ENCODE measurements around the gene TOM1. TPM values are rescaled to one million over a fixed set of nuclear protein-coding genes. Genes with fewer than 3 reads are reported as not detected.

Gene TOM1
- total RNA-seq, 1 donor, result 48.8 TPM

DNA sequence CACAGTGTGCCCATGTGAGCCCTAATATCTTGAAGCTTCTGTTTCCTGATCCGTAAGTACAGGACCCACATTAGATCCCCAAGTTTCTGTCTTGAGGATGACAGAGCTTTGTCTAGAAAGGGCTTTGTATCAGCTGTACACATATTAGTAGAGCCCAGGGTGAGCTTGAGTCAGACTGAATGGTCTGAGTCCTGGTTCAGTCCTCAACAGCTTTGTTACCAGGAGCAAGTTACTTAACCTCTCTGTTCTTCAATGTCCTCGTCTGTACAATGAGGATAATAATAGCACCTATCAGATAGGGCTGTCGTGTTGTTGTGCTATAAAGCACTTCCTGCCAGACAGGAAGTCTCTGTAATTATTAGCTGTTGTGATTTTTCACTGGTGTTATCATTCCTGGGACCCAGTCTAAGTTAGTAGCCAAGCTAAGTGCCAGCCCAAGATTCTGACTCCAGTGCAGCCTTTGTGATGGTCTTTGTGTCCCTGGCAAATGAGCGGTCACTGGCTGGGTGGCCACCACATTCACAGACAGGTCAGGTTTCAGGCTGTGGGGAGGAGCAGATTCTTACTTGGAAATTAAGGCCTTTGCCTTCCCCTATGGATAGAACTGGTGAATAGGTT lies 6.8 kb downstream of the TOM1 start:
- no peak for DNase-seq (ENCODE audit: low read depth)
- TF ChIP-seq, protein P1, sequence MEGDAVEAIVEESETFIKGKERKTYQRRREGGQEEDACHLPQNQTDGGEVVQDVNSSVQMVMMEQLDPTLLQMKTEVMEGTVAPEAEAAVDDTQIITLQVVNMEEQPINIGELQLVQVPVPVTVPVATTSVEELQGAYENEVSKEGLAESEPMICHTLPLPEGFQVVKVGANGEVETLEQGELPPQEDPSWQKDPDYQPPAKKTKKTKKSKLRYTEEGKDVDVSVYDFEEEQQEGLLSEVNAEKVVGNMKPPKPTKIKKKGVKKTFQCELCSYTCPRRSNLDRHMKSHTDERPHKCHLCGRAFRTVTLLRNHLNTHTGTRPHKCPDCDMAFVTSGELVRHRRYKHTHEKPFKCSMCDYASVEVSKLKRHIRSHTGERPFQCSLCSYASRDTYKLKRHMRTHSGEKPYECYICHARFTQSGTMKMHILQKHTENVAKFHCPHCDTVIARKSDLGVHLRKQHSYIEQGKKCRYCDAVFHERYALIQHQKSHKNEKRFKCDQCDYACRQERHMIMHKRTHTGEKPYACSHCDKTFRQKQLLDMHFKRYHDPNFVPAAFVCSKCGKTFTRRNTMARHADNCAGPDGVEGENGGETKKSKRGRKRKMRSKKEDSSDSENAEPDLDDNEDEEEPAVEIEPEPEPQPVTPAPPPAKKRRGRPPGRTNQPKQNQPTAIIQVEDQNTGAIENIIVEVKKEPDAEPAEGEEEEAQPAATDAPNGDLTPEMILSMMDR (IDR thresholded peaks at IDR 0.05; ENCODE audit: insufficient read depth, low read length), result no peak
- no peak overlapping the region for H3K4me3 ChIP-seq (ENCODE audit: low read depth, low read length)

DNA sequence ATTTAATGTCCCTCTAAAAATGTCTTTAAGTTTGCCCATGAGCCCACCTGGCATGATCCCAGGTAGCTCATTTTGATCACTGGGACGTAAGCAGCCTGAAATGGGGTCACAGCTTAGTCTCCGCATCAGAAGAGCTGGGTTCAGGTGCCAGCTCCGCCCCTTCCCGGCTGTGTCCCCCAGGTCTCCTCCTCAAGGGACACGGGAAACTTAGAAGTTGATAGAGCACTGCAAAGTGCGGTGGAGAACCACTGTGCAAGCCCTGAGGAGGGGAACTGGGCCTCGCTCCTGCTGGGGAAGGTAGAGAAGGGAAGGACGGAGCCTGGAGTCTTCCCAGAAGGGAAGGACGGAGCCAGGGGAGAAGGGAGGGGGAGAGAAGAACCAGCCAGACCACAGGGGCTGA lies 7.7 kb downstream of the TOM1 start:
- H3K4me3 ChIP-seq (ENCODE audit: low read depth, low read length), result no peak overlapping the region
- TF ChIP-seq, protein P1 (IDR thresholded peaks at IDR 0.05; ENCODE audit: insufficient read depth, low read length), result no peak
- DNase-seq (ENCODE audit: low read depth), result no peak

DNA sequence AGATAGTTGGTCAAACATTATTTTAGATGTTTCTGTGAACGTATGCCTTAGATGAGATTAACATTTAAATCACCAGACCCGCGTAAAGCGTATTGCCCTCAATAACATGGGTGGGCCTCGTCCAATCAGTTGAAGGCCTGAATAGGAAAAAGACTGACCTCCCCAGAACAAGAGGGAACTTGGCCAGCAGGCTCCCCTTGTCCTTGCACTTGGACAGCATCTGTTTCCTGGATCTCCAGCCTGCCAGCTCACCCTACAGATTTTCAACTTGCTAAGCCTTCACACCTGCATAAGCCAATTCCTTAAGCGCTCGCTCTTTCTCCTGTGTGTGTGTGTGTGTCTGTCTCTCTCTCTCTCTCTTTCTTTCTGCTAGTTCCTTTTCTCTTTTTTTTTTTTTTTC lies 8.2 kb downstream of the TOM1 start:
- TF ChIP-seq, protein P1 (IDR thresholded peaks at IDR 0.05; ENCODE audit: insufficient read depth, low read length), result no peak
- H3K4me3 ChIP-seq (ENCODE audit: low read depth, low read length), result no peak overlapping the region
- no peak for DNase-seq (ENCODE audit: low read depth)

DNA sequence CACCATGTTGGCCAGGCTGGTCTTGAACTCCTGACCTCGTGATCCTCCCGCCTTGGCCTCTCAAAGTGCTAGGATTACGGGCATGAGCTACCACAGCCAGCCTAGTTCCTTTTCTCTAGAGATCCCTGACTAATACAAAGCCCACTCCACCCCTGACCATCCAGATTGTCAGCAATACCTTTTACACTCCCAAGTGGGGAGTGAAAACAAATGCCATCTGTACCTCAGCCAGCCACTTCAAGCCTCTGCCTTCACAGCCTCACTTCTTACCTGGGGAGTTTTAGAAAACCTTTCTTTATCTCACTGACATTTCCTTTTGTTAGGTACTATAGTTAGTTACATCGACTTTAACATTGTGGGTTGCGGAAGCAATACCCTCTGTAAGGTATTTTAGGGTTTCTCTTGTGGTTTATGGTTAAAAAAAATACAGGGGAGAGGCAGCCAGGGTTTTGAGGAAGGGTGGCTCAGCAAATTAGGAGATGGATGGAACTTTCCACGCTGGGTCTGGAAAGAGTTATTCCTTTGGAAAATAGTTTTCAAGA lies 8.9 kb downstream of the TOM1 start:
- TF ChIP-seq, protein P1 (IDR thresholded peaks at IDR 0.05; ENCODE audit: insufficient read depth, low read length), result no peak
- no peak for DNase-seq (ENCODE audit: low read depth)
- H3K4me3 ChIP-seq (ENCODE audit: low read depth, low read length), result no peak overlapping the region

DNA sequence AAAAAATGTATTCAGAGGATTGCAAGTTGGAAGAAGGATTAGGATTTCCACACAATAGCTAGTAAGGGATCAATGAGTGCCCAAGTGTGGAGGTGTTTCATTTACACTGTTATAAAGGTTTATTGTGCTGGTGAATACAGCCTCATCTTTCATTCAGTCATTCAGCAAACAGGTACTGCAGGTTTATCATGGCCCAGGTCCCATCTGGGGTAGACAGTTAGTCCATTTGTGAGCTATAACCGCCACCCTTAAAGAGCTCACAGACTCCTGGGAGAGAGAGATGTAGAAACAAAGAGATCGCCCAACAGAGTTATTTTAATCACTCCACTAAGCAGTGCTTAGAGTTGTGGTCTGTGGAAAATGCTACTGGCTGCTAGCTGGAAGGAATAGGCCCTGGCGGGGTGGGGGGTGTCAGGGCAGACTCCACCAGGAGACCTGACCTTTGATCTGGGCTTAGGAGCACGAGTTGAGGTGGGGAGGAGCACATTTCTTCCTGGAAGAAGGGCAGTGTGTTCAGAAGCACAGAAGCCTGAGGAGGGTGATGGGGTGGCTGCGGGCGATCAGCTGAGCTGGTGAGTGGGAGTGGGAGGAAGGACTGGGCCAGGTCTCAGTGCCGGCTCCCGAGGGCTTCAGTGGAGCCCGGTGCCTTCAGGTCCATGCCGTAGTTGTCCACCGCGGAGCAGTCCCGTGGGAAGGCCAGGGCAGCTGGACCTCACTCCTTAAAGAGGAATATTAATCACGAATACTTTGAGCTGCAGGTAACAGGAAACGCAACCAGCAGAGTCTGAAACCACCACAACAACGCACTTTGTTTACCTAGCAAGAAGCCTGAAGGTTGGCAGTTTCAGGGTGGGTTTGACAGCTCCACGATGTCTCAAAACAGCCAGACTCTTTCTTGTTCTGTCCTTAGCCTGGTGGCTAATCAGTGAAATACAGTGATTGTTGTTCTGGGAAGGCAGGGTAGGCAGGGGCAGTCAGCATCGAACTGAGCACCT lies 11.2 kb downstream of the TOM1 start:
- H3K4me3 ChIP-seq (ENCODE audit: low read depth, low read length), result no peak overlapping the region
- TF ChIP-seq, protein P1 (IDR thresholded peaks at IDR 0.05; ENCODE audit: insufficient read depth, low read length), result peak; percentile 22
- no peak for DNase-seq (ENCODE audit: low read depth)

DNA sequence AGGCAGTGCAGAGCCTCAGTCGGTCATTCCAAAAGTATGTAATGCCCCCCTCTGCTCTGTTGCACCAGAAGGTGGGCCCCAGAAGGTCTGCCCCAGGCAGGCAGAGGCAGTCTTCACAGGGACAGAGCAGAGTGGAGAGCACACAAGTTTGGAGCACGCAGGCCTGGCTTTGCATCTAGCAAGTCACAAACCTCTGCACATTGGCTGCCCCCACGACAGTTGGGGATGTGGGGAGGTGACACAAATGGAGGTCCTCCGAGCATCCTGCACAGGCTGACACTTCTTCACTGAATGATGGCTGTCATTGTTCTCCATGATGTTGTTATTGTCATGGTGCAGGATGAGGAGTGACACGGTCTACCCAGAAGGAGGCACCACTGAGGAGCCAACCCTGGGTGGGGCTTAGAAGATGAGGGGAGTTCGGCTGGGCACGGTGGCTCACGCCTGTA lies 11.9 kb downstream of the TOM1 start:
- TF ChIP-seq, protein P1 (IDR thresholded peaks at IDR 0.05; ENCODE audit: insufficient read depth, low read length), result no peak
- H3K4me3 ChIP-seq (ENCODE audit: low read depth, low read length), result no peak overlapping the region
- no peak for DNase-seq (ENCODE audit: low read depth)
